Left lung (tissue), 10 donors: ENCODE results near the gene RANBP17. TPM values are rescaled to one million over a fixed set of nuclear protein-coding genes. Genes with fewer than 3 reads are reported as not detected.
A peak's percentile ranks its signal among the peaks of the same experiment; 100 is the strongest.
"Not testable (repeated sequence)": the region's sequence is repeated elsewhere in the genome, so short reads cannot be mapped to it uniquely, and the experiment has no call there.

Experiments used
- ATAC-seq: fragments of 200-7000 bp; cut with Tn5 transposase; one replicate; pipeline ENCODE4 v1.9.1; 2020; ENCODE audit warnings: moderate library complexity
- DNase-seq, 4 donors: peaks; one replicate each; pipeline ENCODE4 v3.0.0-alpha.2; 2013 to 2020
- H3K27ac ChIP-seq, 2 donors: fragments of 200-600 bp; sonication (generic) in 1 of 2; one replicate each; pipeline versions ENCODE4 v1.5.0 to v1.8.0; 2020 to 2021
- H3K27me3 ChIP-seq, 2 donors: fragments of 200-600 bp; sonication (generic) in 1 of 2; one replicate each; pipeline versions ENCODE4 v1.5.0 to v1.8.0; 2020 to 2021
- H3K36me3 ChIP-seq, 2 donors: fragments of 200-600 bp; sonication (generic) in 1 of 2; one replicate each; pipeline versions ENCODE4 v1.5.0 to v1.8.0; 2020 to 2021
- H3K4me1 ChIP-seq, 2 donors: fragments of 200-600 bp; one replicate each; pipeline ENCODE4 v1.8.0; 2021
- H3K4me3 ChIP-seq, 2 donors: fragments of 200-600 bp; sonication (generic) in 1 of 2; one replicate each; pipeline versions ENCODE4 v1.5.0 to v1.8.0; 2020 to 2021; ENCODE audit warnings: mild to moderate bottlenecking in 1 of 2
- H3K9me3 ChIP-seq, 2 donors: fragments of 200-600 bp; sonication (generic) in 1 of 2; one replicate each; pipeline versions ENCODE4 v1.5.0 to v1.8.0; 2020 to 2021
- intact Hi-C, 2 donors: fragments of 100-400 bp; cut with DNase I; formaldehyde crosslinking; loops; one replicate each; pipeline versions ENCODE4 v1.11.2 to v1.14.2; 2022
- polyA plus RNA-seq, 6 donors: library from polyadenylated mRNA; unstranded; fragments of 120-200 nt; gene quantifications; one replicate each; pipeline ENCODE4 v1.2.1, GENCODE V29; 2013; ENCODE audit not compliant: insufficient read length in 6 of 6
- total RNA-seq, 2 donors: library from RNA; stranded (reverse); fragmentation: NEBNext Ultra II Directional; extraction: Animal tissue kit (Norgen Biotek cat#: 25700); gene quantifications; one replicate each; pipeline ENCODE4 v1.2.1, GENCODE V29; 2021
- TF ChIP-seq, protein P1 (sequence below), 2 donors: fragments of 200-600 bp; sonication (generic) in 1 of 2; IDR thresholded peaks; one replicate each; pipeline versions ENCODE4 v1.5.0 to v1.8.0; 2021; ENCODE audit warnings: antibody characterized with exemption in 2 of 2
- donor health status: DM: no; HTN: yes; CAD: no.
- donor health status: DM: no; HTN: no; CAD: no.

Gene RANBP17
- total and polyA plus RNA-seq, 8 donors: 17.0 to 44.5 (median 33.7) TPM

- DNase-seq (no peak), ATAC-seq (no peak)
- intact Hi-C loops: no loop called here
These were observed 313.9 kb downstream of the RANBP17 start for GRCh38 chr5:171175746-171176145.

GRCh38 chr5:171178190-171178589 is 316.4 kb downstream of the RANBP17 start:
- H3K4me3 ChIP-seq, H3K27me3 ChIP-seq, H3K27ac ChIP-seq, H3K4me1 ChIP-seq, H3K36me3 ChIP-seq, ATAC-seq, DNase-seq, H3K9me3 ChIP-seq, intact Hi-C loops: not testable (repeated sequence)

More at GRCh38 chr5:171175746-171176145, 313.9 kb downstream of the RANBP17 start:
- H3K9me3 ChIP-seq: no peaks in the 10 kb centered on the region
- no peaks in the 10 kb centered on the region for H3K36me3 ChIP-seq
- TF ChIP-seq, protein P1, sequence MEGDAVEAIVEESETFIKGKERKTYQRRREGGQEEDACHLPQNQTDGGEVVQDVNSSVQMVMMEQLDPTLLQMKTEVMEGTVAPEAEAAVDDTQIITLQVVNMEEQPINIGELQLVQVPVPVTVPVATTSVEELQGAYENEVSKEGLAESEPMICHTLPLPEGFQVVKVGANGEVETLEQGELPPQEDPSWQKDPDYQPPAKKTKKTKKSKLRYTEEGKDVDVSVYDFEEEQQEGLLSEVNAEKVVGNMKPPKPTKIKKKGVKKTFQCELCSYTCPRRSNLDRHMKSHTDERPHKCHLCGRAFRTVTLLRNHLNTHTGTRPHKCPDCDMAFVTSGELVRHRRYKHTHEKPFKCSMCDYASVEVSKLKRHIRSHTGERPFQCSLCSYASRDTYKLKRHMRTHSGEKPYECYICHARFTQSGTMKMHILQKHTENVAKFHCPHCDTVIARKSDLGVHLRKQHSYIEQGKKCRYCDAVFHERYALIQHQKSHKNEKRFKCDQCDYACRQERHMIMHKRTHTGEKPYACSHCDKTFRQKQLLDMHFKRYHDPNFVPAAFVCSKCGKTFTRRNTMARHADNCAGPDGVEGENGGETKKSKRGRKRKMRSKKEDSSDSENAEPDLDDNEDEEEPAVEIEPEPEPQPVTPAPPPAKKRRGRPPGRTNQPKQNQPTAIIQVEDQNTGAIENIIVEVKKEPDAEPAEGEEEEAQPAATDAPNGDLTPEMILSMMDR (IDR thresholded peaks at IDR 0.05): no peak
- no peaks in the 10 kb centered on the region for H3K27me3 ChIP-seq
- no peak overlapping the region for H3K4me3 ChIP-seq
- no peaks in the 10 kb centered on the region for H3K4me1 ChIP-seq
- no peak overlapping the region for H3K27ac ChIP-seq

GRCh38 chr5:171188016-171188415 is 326.2 kb downstream of the RANBP17 start:
- ATAC-seq (no peak), DNase-seq (no peak)
- Histone ChIP-seq H3K27me3 (no peaks in the 10 kb centered on the region), H3K9me3 (no peaks in the 10 kb centered on the region), H3K36me3 (no peaks in the 10 kb centered on the region), H3K4me1 (no peaks in the 10 kb centered on the region), H3K27ac (no peak overlapping the region), H3K4me3 (no peak overlapping the region)
- intact Hi-C loops: no loop called here
- TF ChIP-seq, protein P1 (IDR thresholded peaks at IDR 0.05): no peak

DNA sequence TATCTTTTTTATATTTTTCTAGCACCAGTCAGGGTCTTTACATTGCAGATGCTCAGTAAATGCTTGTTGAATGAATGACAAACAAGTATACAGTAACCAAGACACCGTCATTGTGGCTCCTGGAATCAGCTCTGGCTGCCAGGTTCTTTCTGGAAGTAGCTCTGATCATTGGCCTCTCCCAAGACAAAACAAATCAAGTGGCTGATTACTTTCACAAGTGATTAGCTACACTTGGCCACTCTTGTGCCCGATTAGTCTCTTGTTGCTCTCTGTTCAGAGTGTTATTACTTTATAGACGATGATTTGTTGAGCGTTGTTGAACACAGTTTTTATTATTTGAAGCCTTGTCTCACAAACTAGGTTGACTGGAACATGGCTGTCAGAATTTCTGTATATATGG is 327.6 kb downstream of the RANBP17 start:
- ATAC-seq (no peak), DNase-seq (no peak)
- H3K27ac ChIP-seq: no peak overlapping the region
- intact Hi-C loops: no loop called here
- H3K27me3 ChIP-seq: no peaks in the 10 kb centered on the region
- H3K4me3 ChIP-seq: no peak overlapping the region
- TF ChIP-seq, protein P1 (IDR thresholded peaks at IDR 0.05): no peak
- H3K9me3 ChIP-seq: no peaks in the 10 kb centered on the region
- H3K36me3 ChIP-seq: no peaks in the 10 kb centered on the region
- H3K4me1 ChIP-seq: no peaks in the 10 kb centered on the region

GRCh38 chr5:171192111-171192510 is 330.3 kb downstream of the RANBP17 start:
- Histone ChIP-seq H3K9me3 (no peaks in the 10 kb centered on the region), H3K4me1 (no peaks in the 10 kb centered on the region), H3K27me3 (no peaks in the 10 kb centered on the region), H3K4me3 (no peak overlapping the region), H3K36me3 (no peaks in the 10 kb centered on the region), H3K27ac (no peak overlapping the region)
- ATAC-seq (no peak), DNase-seq (no peak)
- intact Hi-C loops: no loop called here
- TF ChIP-seq, protein P1 (IDR thresholded peaks at IDR 0.05): no peak

DNA sequence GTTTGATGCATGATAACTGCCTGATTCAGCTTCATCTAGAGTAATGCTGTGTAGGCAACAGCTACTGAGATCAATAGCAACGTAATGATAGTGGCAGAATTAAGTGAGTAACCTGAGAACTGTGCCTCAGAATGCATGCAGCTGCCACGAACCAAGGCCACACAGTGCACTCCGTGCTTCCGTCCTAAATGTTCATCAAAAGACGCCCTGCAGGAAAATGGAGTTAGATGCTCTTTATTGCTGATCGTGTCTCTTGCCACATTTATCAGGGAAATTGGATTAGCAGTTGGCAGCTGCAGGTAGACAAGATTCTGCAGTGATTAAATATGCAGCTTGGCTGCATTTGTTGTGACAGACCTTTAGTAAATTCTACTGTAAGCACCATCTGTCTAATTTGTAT is 339.5 kb downstream of the RANBP17 start:
- no peaks in the 10 kb centered on the region for H3K4me1 ChIP-seq
- no peaks in the 10 kb centered on the region for H3K36me3 ChIP-seq
- ATAC-seq: no peak
- TF ChIP-seq, protein P1 (IDR thresholded peaks at IDR 0.05): no peak
- no peak overlapping the region for H3K27ac ChIP-seq
- peak in 2 of 4 donors; percentile 10 to 11 for DNase-seq
- H3K9me3 ChIP-seq: no peaks in the 10 kb centered on the region
- H3K4me3 ChIP-seq: no peak overlapping the region
- no peaks in the 10 kb centered on the region for H3K27me3 ChIP-seq
- intact Hi-C loops: loop anchor here in 1 of 2 donors (10.0 kb wide), 1 partner anchor 133 kb away; no protein-coding TSS in a partner anchor
